ENCODE results near the gene TBC1D9. TPM values are rescaled to one million over a fixed set of nuclear protein-coding genes. Genes with fewer than 3 reads are reported as not detected.

The TBC1D9 gene
- total RNA-seq, 2 donors from 2014 or later = 28.6 to 34.2 TPM

- TF ChIP-seq POLR2A (IDR thresholded peaks at IDR 0.05) (no peak), CTCF (IDR thresholded peaks at IDR 0.05) (no peak), POLR2AphosphoS5 (IDR thresholded peaks at IDR 0.05) (no peak)
- WGBS = 95% methylated on average over 6 of the region's 6 CpGs
These were observed 18.3 kb upstream of the TBC1D9 start for GRCh38 chr4:140774510-140774909.

GRCh38 chr4:140769209-140769608 lies 13.0 kb upstream of the TBC1D9 start:
- no peak overlapping the region for H3K27ac ChIP-seq
- WGBS = 72% methylated on average over 3 of the region's 3 CpGs
- intact Hi-C loops (cut with DNase I) = no loop called here
- no peaks in the 10 kb centered on the region for H3K9me3 ChIP-seq
- H3K36me3 ChIP-seq = no peaks in the 10 kb centered on the region
- no peak for DNase-seq (ENCODE audit: low spot score)
- TF ChIP-seq CTCF (IDR thresholded peaks at IDR 0.05) (no peak), POLR2AphosphoS5 (IDR thresholded peaks at IDR 0.05) (no peak), POLR2A (IDR thresholded peaks at IDR 0.05) (no peak)
- no peak overlapping the region for H3K4me3 ChIP-seq
- H3K27me3 ChIP-seq (replicated peaks; ENCODE audit: insufficient read depth) = no peaks in the 10 kb centered on the region
- no peaks in the 10 kb centered on the region for H3K4me1 ChIP-seq (replicated peaks)

More at GRCh38 chr4:140774510-140774909, 18.3 kb upstream of the TBC1D9 start:
- Histone ChIP-seq H3K27me3 (replicated peaks; ENCODE audit: insufficient read depth) (no peaks in the 10 kb centered on the region), H3K36me3 (no peaks in the 10 kb centered on the region), H3K27ac (no peak overlapping the region), H3K4me3 (no peak overlapping the region), H3K9me3 (no peaks in the 10 kb centered on the region), H3K4me1 (replicated peaks) (no peaks in the 10 kb centered on the region)
- intact Hi-C loops (cut with DNase I) = no loop called here
- no peak for DNase-seq (ENCODE audit: low spot score)

- intact Hi-C loops (cut with DNase I) = no loop called here
- no peaks in the 10 kb centered on the region for H3K9me3 ChIP-seq
- TF ChIP-seq CTCF (IDR thresholded peaks at IDR 0.05) = no peak
- no peak for TF ChIP-seq POLR2AphosphoS5 (IDR thresholded peaks at IDR 0.05)
- no peak for TF ChIP-seq POLR2A (IDR thresholded peaks at IDR 0.05)
- H3K27ac ChIP-seq = no peak overlapping the region
- WGBS = 78% methylated on average over 7 of the region's 7 CpGs
- H3K4me3 ChIP-seq = no peak overlapping the region
- no peaks in the 10 kb centered on the region for H3K27me3 ChIP-seq (replicated peaks; ENCODE audit: insufficient read depth)
- no peak for DNase-seq (ENCODE audit: low spot score)
- no peaks in the 10 kb centered on the region for H3K36me3 ChIP-seq
- H3K4me1 ChIP-seq (replicated peaks) = no peaks in the 10 kb centered on the region
These were observed 8.7 kb upstream of the TBC1D9 start for GRCh38 chr4:140764785-140765392.

GRCh38 chr4:140762202-140762601 lies 6.0 kb upstream of the TBC1D9 start:
- H3K4me3 ChIP-seq = no peak overlapping the region
- no peak overlapping the region for H3K27ac ChIP-seq
- no peaks in the 10 kb centered on the region for H3K36me3 ChIP-seq
- TF ChIP-seq POLR2AphosphoS5 (IDR thresholded peaks at IDR 0.05) = no peak
- no peak for TF ChIP-seq POLR2A (IDR thresholded peaks at IDR 0.05)
- no peak for TF ChIP-seq CTCF (IDR thresholded peaks at IDR 0.05)
- no peaks in the 10 kb centered on the region for H3K27me3 ChIP-seq (replicated peaks; ENCODE audit: insufficient read depth)
- no peak for DNase-seq (ENCODE audit: low spot score)
- intact Hi-C loops (cut with DNase I) = no loop called here
- no peaks in the 10 kb centered on the region for H3K9me3 ChIP-seq
- H3K4me1 ChIP-seq (replicated peaks) = no peaks in the 10 kb centered on the region
- WGBS = 71% methylated on average over 3 of the region's 3 CpGs

GRCh38 chr4:140757232-140757630 lies 1.0 kb upstream of the TBC1D9 start:
- intact Hi-C loops (cut with DNase I) = loop anchor here (5.0 kb wide), 1 partner anchor 115 kb away; no protein-coding TSS in a partner anchor
- 21% methylated on average over 3 of the region's 3 CpGs for WGBS
- H3K4me3 ChIP-seq = peak overlapping the region; percentile 69 to 87
- no peak for DNase-seq (ENCODE audit: low spot score)
- no peaks in the 10 kb centered on the region for H3K27me3 ChIP-seq (replicated peaks; ENCODE audit: insufficient read depth)
- no peaks in the 10 kb centered on the region for H3K4me1 ChIP-seq (replicated peaks)
- H3K9me3 ChIP-seq = no peaks in the 10 kb centered on the region
- no peaks in the 10 kb centered on the region for H3K36me3 ChIP-seq
- TF ChIP-seq POLR2A (IDR thresholded peaks at IDR 0.05) (no peak), CTCF (IDR thresholded peaks at IDR 0.05) (no peak), POLR2AphosphoS5 (IDR thresholded peaks at IDR 0.05) (no peak)
- peak overlapping the region; percentile 97 to 99 for H3K27ac ChIP-seq

Data from prostate gland (tissue), 2 donors.